ENCODE measurements around the gene SERPINB10.

The SERPINB10 gene

DNA sequence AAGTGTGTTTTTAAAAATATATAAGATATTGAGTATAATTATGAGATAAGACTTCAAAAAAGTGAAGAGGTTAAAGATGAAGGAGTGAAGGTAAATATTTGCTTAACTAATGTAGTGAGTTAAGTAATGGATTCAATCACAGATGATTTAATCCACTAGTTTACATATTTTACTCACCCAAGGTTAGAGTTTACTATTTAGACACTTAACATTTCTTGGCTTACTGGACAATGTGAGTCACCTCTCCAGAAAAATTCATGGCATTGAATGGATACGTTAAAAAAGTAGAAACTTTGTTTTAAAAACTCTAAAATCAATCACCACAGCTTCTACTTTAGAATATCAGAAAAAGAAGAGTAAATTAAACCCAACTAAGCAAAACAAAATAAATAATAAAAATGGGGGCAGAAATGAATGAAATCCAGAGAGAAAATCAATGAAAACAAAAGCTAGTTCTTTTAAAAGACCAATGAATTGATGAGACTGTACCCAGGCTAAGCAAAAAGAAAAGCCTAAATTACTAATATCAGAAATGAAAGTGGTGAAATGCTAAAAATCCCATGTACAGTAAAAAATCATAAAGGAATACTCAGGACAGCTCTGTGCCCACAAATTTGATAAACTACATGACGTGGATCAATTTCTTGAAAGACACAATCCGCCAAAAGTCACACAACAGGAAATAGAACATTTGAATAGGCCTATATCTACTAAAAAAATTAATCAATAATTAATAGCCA, 39.5 kb downstream of the SERPINB10 start:
- peaks cover 4% of the 10 kb centered on the region for H3K9me3 ChIP-seq (ENCODE audit: control insufficient read depth, low read length)
- no CpG with 5 or more reads among the region's 3 CpGs for WGBS, 2 experiments (ENCODE audit: insufficient coverage in 2 of 2)

DNA sequence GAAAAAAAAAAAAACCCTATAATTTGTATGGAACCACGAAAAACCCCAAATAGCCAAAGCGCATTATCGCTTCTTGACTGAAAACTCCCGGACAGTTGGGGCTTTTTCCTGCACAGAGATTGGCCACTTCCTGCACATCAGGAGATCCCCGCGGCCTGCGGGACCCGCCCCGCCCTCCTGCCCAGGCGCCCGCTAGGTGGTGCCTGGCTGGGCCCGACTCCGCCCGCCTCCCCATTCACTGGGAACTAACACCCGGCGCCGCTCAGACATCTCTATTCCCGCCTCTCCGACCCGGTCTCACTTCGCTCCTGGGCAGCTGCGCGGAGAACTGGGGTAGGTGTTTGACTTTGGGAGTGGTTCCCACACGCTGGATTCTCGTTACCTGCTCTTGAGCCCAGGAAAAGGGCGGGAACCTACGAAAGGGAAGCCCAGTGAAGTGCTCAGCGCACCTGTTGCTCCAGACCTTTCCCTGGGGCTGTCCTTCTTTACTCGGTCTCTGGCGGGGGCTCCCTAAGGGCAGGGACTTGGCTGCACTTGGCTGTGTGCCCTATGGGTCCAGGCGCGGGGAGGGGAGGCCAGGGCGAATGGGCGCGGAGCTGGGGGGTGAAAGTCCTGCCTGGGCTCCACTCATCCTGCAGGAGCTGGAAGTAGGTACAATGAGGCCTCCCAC, 41.4 kb downstream of the SERPINB10 start, which contains the start of gene HMSD:
Gene HMSD (plus strand): TSS at position 234 of the 670 bp plus-strand sequence. CDS start 4,155 bp downstream, outside the sequence.
- Histone ChIP-seq H3K4me1 (ENCODE audit: control insufficient read depth, insufficient read depth, low read length, poor library complexity, severe bottlenecking) (no peaks in the 10 kb centered on the region), H3K9me3 (ENCODE audit: control insufficient read depth, low read length) (peaks cover 4% of the 10 kb centered on the region), H3K27ac (ENCODE audit: low read depth, low read length, severe bottlenecking) (no peak within 1 kb of the TSS), H3K4me3 (ENCODE audit: extremely low read depth, insufficient read depth, low read length, poor library complexity, severe bottlenecking) (peak within 1 kb of the TSS; percentile 22), H3K36me3 (ENCODE audit: control insufficient read depth, insufficient read depth, low read length) (no peaks in the 10 kb centered on the region)
- 18 to 38% methylated on average over 15 to 24 of the region's 35 CpGs for WGBS, 2 experiments (ENCODE audit: insufficient coverage in 2 of 2)

More for the DNA sequence above, 39.5 kb downstream of the SERPINB10 start:
- Histone ChIP-seq H3K4me3 (ENCODE audit: extremely low read depth, insufficient read depth, low read length, poor library complexity, severe bottlenecking) (no peak overlapping the region), H3K36me3 (ENCODE audit: control insufficient read depth, insufficient read depth, low read length) (no peaks in the 10 kb centered on the region), H3K4me1 (ENCODE audit: control insufficient read depth, insufficient read depth, low read length, poor library complexity, severe bottlenecking) (no peaks in the 10 kb centered on the region), H3K27ac (ENCODE audit: low read depth, low read length, severe bottlenecking) (no peak overlapping the region)

DNA sequence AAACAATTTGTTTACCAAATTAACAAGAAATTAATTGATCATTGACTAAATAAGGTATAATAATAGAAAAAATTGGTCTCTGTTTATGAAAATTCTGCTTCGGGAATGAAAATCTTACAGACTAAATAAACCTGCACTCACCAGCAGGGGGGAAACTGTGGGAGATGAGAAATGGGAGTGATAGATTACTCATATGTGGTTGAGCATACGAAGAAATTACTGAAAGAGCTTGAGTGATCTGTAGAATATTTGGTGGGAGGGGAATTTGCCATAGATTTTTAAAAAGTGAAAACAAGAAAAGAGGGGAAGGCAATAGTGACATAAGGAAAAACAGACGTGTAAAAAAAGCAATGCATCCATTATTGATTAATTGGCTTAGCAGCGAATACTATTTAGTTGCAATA, 43.5 kb downstream of the SERPINB10 start:
- Histone ChIP-seq H3K4me3 (ENCODE audit: extremely low read depth, insufficient read depth, low read length, poor library complexity, severe bottlenecking) (no peak overlapping the region), H3K27ac (ENCODE audit: low read depth, low read length, severe bottlenecking) (no peak overlapping the region), H3K4me1 (ENCODE audit: control insufficient read depth, insufficient read depth, low read length, poor library complexity, severe bottlenecking) (no peaks in the 10 kb centered on the region), H3K9me3 (ENCODE audit: control insufficient read depth, low read length) (no peaks in the 10 kb centered on the region), H3K36me3 (ENCODE audit: control insufficient read depth, insufficient read depth, low read length) (no peaks in the 10 kb centered on the region)
- 92 to 100% methylated on average over 2 to 3 of the region's 4 CpGs for WGBS, 2 experiments (ENCODE audit: insufficient coverage in 2 of 2)

DNA sequence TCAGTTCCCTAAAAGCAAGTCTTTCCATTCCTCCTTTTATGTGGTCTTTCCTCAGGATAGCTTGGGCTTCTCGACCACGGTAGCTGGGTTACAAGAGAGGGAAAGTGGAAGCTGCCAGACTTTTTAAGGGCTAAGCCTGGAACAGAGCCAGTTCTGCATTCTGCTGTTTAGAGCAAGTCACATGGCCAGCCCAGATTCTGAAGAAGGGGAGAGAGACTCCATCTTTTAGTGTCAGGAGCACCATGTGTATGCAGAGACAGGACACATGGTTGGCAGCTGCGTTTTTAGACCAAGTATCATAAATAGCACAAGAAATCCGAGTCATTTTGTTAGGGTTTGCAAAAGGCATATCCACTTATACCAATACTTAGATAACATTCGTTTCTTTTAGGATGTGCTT, 46.1 kb downstream of the SERPINB10 start:
- Histone ChIP-seq H3K9me3 (ENCODE audit: control insufficient read depth, low read length) (no peaks in the 10 kb centered on the region), H3K36me3 (ENCODE audit: control insufficient read depth, insufficient read depth, low read length) (no peaks in the 10 kb centered on the region), H3K27ac (ENCODE audit: low read depth, low read length, severe bottlenecking) (no peak overlapping the region), H3K4me1 (ENCODE audit: control insufficient read depth, insufficient read depth, low read length, poor library complexity, severe bottlenecking) (no peaks in the 10 kb centered on the region), H3K4me3 (ENCODE audit: extremely low read depth, insufficient read depth, low read length, poor library complexity, severe bottlenecking) (no peak overlapping the region)
- 69% methylated on average over 2 of the region's 5 CpGs; no CpG with 5 or more reads in 1 of the 2 experiments for WGBS, 2 experiments (ENCODE audit: insufficient coverage in 2 of 2)

DNA sequence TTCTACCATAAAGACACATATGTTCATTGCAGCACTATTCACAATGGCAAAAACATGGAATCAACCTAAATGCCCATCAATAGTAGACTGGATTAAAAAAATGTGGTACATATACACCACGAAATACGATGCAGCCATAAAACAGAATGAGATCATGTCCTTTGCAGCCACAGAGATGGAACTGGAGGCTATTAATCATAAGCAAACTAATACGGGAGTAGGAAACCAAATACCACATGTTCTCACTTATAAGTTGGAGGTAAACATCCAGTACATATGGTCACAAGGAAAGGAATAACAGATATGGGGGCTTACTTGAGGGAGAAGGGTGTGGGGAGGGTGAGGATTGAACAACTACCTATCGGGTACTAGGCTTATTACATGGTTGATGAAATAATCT, 49.0 kb downstream of the SERPINB10 start:
- no peak overlapping the region for H3K4me3 ChIP-seq (ENCODE audit: extremely low read depth, insufficient read depth, low read length, poor library complexity, severe bottlenecking)
- H3K36me3 ChIP-seq (ENCODE audit: control insufficient read depth, insufficient read depth, low read length), result no peaks in the 10 kb centered on the region
- no peaks in the 10 kb centered on the region for H3K9me3 ChIP-seq (ENCODE audit: control insufficient read depth, low read length)
- H3K27ac ChIP-seq (ENCODE audit: low read depth, low read length, severe bottlenecking), result no peak overlapping the region
- 100% methylated on average over 3 of the region's 4 CpGs; no CpG with 5 or more reads in 1 of the 2 experiments for WGBS, 2 experiments (ENCODE audit: insufficient coverage in 2 of 2)
- no peaks in the 10 kb centered on the region for H3K4me1 ChIP-seq (ENCODE audit: control insufficient read depth, insufficient read depth, low read length, poor library complexity, severe bottlenecking)

DNA sequence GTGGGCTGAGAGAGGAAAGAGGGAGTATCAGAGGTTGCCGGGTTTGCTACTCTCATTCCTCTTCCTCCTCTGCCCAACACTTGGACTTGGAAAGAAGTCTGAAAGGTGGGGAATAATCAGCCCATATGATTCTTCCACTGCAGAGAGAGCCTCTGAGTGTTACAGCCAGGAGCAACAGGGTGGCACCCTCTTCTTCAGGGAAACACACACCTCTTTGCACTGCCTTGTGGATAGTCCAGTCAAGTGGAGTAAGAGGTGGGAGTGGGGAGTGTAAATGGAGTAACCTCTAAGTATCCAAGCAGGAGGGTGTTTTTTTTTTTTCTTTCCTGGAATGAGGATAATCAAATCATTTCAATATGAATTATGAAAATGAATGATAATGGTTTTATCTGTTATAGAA, 53.1 kb downstream of the SERPINB10 start:
- Histone ChIP-seq H3K36me3 (ENCODE audit: control insufficient read depth, insufficient read depth, low read length) (no peaks in the 10 kb centered on the region), H3K9me3 (ENCODE audit: control insufficient read depth, low read length) (no peaks in the 10 kb centered on the region), H3K4me1 (ENCODE audit: control insufficient read depth, insufficient read depth, low read length, poor library complexity, severe bottlenecking) (no peaks in the 10 kb centered on the region), H3K4me3 (ENCODE audit: extremely low read depth, insufficient read depth, low read length, poor library complexity, severe bottlenecking) (no peak overlapping the region), H3K27ac (ENCODE audit: low read depth, low read length, severe bottlenecking) (no peak overlapping the region)
- WGBS, 2 experiments (ENCODE audit: insufficient coverage in 2 of 2), result no CpG with 5 or more reads among the region's 1 CpG

DNA sequence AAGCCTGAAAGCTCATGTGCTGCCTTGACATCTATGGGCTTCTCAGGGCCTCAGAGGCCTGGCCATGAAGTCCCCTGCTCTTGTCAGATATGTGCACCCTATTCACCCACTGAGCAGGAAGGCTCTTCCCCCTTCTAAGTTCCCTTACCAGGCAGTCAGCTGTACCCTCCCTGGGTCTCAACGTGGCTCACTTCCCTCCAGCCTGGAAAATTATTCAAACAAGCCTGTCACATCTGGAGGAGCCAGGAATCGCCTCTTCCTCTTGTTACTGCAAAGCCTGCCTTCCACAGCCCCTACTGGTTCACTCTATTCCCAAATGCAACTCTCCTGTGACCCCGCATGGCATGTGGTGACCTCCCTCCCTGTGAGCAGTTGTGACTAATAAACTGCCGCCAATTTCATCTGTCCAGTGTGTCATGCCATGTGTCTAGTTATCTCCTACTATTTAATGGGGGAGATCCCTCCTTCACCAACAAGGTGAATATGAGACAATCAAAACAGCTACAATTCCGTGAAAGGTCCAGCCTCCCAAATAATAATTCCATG, 53.8 kb downstream of the SERPINB10 start:
- Histone ChIP-seq H3K36me3 (ENCODE audit: control insufficient read depth, insufficient read depth, low read length) (no peaks in the 10 kb centered on the region), H3K4me1 (ENCODE audit: control insufficient read depth, insufficient read depth, low read length, poor library complexity, severe bottlenecking) (no peaks in the 10 kb centered on the region), H3K4me3 (ENCODE audit: extremely low read depth, insufficient read depth, low read length, poor library complexity, severe bottlenecking) (no peak overlapping the region), H3K9me3 (ENCODE audit: control insufficient read depth, low read length) (no peaks in the 10 kb centered on the region), H3K27ac (ENCODE audit: low read depth, low read length, severe bottlenecking) (no peak overlapping the region)
- WGBS, 2 experiments (ENCODE audit: insufficient coverage in 2 of 2), result 57 to 69% methylated on average over 2 to 4 of the region's 5 CpGs

DNA sequence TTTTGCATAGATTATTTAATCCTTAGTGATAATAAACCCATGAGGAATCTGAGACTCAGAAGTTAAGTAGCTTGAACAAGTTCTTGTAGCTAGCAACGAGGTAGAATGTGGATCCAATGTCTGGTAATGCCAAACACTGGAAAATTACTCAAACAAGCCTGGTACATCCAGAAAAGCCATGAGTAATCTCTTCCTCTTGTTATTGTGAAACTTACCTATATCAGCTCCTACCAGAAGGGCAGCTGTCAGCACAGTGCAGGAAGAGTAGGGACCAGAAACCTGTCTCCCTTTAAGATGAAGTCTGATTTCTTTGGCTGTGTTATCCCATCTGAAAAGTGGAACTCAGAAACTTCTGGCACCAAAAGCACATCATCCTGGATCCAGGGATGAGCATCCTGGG, 54.4 kb downstream of the SERPINB10 start:
- Histone ChIP-seq H3K36me3 (ENCODE audit: control insufficient read depth, insufficient read depth, low read length) (no peaks in the 10 kb centered on the region), H3K27ac (ENCODE audit: low read depth, low read length, severe bottlenecking) (no peak overlapping the region), H3K9me3 (ENCODE audit: control insufficient read depth, low read length) (no peaks in the 10 kb centered on the region), H3K4me1 (ENCODE audit: control insufficient read depth, insufficient read depth, low read length, poor library complexity, severe bottlenecking) (no peaks in the 10 kb centered on the region), H3K4me3 (ENCODE audit: extremely low read depth, insufficient read depth, low read length, poor library complexity, severe bottlenecking) (no peak overlapping the region)
- WGBS, 2 experiments (ENCODE audit: insufficient coverage in 2 of 2), result 86% methylated on average over 1 of the region's 1 CpG; no CpG with 5 or more reads in 1 of the 2 experiments

DNA sequence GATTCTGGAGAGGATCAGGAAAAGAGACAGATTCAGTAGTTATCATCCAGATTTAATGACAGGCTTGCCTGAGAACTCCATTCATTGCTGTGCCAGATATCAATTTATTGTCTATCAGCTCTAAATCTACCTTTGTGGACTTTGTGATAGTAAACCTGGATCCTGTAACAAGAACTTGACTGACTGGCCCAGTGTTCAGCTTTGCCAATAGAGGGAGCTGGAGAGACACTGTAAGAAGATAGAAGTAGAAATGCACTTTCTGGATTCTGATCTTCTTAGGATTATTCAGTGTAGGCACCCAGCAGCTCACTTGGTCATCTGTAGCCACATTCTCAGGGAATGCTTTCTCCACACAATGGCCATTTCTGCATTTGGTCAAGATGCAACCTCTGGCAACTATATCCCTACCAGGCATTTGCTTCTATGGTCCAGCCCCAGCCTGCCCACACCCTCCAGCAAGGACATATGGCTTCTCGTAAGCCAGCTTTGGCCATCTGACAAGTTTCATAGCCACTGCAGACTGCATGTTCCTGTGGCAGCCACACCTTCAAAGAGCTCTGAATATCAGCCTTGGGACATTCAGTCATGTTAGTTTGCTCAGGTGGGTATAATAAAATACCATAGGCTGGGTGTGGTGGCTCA, 56.0 kb downstream of the SERPINB10 start:
- Histone ChIP-seq H3K9me3 (ENCODE audit: control insufficient read depth, low read length) (no peaks in the 10 kb centered on the region), H3K4me1 (ENCODE audit: control insufficient read depth, insufficient read depth, low read length, poor library complexity, severe bottlenecking) (peaks cover 5% of the 10 kb centered on the region), H3K4me3 (ENCODE audit: extremely low read depth, insufficient read depth, low read length, poor library complexity, severe bottlenecking) (no peak overlapping the region), H3K27ac (ENCODE audit: low read depth, low read length, severe bottlenecking) (no peak overlapping the region), H3K36me3 (ENCODE audit: control insufficient read depth, insufficient read depth, low read length) (no peaks in the 10 kb centered on the region)
- WGBS, 2 experiments (ENCODE audit: insufficient coverage in 2 of 2), result 100% methylated on average over 1 of the region's 1 CpG

DNA sequence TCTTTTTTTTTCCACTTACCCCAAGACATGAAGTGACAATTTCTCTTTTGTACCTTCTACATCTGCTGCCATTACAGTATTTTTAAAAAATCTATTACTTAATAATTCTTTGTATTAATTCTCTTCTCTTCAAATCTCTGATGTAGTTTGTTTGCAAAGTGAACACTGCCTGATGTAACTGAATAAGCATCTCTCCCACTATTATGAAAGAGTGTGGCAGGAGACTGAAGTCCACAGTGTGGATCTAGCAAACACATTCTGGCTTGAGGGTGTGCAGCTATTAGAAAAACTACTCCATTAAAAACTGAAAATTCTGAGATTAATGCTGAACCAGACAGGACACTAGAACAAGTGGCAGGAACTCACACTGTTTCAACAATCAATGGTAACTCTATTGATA, 57.1 kb downstream of the SERPINB10 start:
- Histone ChIP-seq H3K36me3 (ENCODE audit: control insufficient read depth, insufficient read depth, low read length) (no peaks in the 10 kb centered on the region), H3K9me3 (ENCODE audit: control insufficient read depth, low read length) (no peaks in the 10 kb centered on the region), H3K4me3 (ENCODE audit: extremely low read depth, insufficient read depth, low read length, poor library complexity, severe bottlenecking) (no peak overlapping the region), H3K4me1 (ENCODE audit: control insufficient read depth, insufficient read depth, low read length, poor library complexity, severe bottlenecking) (peaks cover 14% of the 10 kb centered on the region), H3K27ac (ENCODE audit: low read depth, low read length, severe bottlenecking) (no peak overlapping the region)
